ENCODE measurements around the gene ITPR3. TPM values are rescaled to one million over a fixed set of nuclear protein-coding genes. Genes with fewer than 3 reads are reported as not detected.
A peak's percentile ranks its signal among the peaks of the same experiment; 100 is the strongest.

The ITPR3 gene
- total and polyA plus RNA-seq, 2 of the 13 experiments (the other 11 are each of a cell fraction or from before 2014, with no cell fraction given) = 3.8 to 21.4 TPM

GRCh38 chr6:33585403-33586107 is 35.6 kb upstream of the ITPR3 start:
- H3K4me1 ChIP-seq (ENCODE audit: insufficient read depth, low read length) = peaks cover 53% of the 10 kb centered on the region
- peak; percentile 72 for DNase-seq (ENCODE audit: low spot score)
- peak; percentile 29 for ATAC-seq
- peak overlapping the region in 1 of 3 experiments; percentile 36; a peak in 1 of 6 replicates for H3K4me3 ChIP-seq (replicated peaks in 1 of 3; ENCODE audit: insufficient read depth in 1 of 3, low read depth in 2 of 3, low read length in 3 of 3)
- in situ Hi-C loops (cut with HindIII; ENCODE audit: extremely low pct_ligation_motif_present, low pct_unique_long_range_greater_than_20kb) = loop anchor here (5.0 kb wide), 3 partner anchors 37 to 117 kb away; partner anchors contain the start of gene ITPR3
- no TSS peak for BruUV-seq (replicated peaks)
- peak overlapping the region; percentile 63 for H3K4me2 ChIP-seq (ENCODE audit: low read depth, low read length)
- H3K9me3 ChIP-seq (ENCODE audit: low read length) = no peaks in the 10 kb centered on the region
- no peaks in the 10 kb centered on the region for H3K36me3 ChIP-seq (replicated peaks in 1 of 2; ENCODE audit: control insufficient read depth in 1 of 2, insufficient read depth in 2 of 2, low read length in 2 of 2)
- WGBS (ENCODE audit: low lambda C conversion rate) = 5% methylated on average over 6 of the region's 14 CpGs
- CTCF ChIA-PET (ENCODE audit: low intra/inter-chr PET ratio, low total read pairs) = interaction anchor here (0.8 to 3.1 kb wide), 7 partner anchors 23 to 186 kb away, joined by 3 to 34 read pairs (median 6); no protein-coding TSS in a partner anchor
- H3K27ac ChIP-seq (ENCODE audit: extremely low read length, insufficient read depth, low read length) = no peak overlapping the region
- FAIRE-seq = no peak
- intact Hi-C loops (cut with micrococcal nuclease; ENCODE audit: unreplicated experiment) = loop anchor here (1.0 kb wide), 2 partner anchors 88 to 177 kb away; no protein-coding TSS in a partner anchor
- no peak overlapping the region for H2AFZ ChIP-seq (ENCODE audit: low read length)
- H3K9ac ChIP-seq (ENCODE audit: insufficient read depth, low read depth, low read length) = no peak overlapping the region
- H3K79me2 ChIP-seq (ENCODE audit: insufficient read depth, low read length) = no peaks in the 10 kb centered on the region
- POLR2A ChIA-PET = interaction anchor here (1.8 kb wide), 1 partner anchor 126 kb away, joined by 9 read pairs; the partner anchor contains the start of gene UQCC2
- 0 out of 5 replicates have a peak, but pooled peaks cover 0 to 3% of the 10 kb centered on the region in 2 experiments for H3K27me3 ChIP-seq (ENCODE audit: control insufficient read depth in 1 of 2, insufficient read depth in 2 of 2, low read length in 2 of 2)
- no peaks in the 10 kb centered on the region for H4K20me1 ChIP-seq (ENCODE audit: insufficient read depth, low read length)
- TF ChIP-seq CBX2 (IDR thresholded peaks at IDR 0.05; ENCODE audit: low read depth, low read length) (no peak), CBX2 (CRISPR knock-in tag; IDR thresholded peaks at IDR 0.05; ENCODE audit: low read depth) (no peak), MLX (CRISPR knock-in tag; IDR thresholded peaks at IDR 0.05) (peak; percentile 42; the same call in 1 of the 2 replicates), ZNF441 (CRISPR knock-in tag; IDR thresholded peaks at IDR 0.05; ENCODE audit: borderline replicate concordance) (no peak), MAX (IDR thresholded peaks at IDR 0.05) (peak; percentile 86), ZNF839 (CRISPR knock-in tag; IDR thresholded peaks at IDR 0.05; ENCODE audit: borderline replicate concordance) (no peak), BCL3 (CRISPR knock-in tag; IDR thresholded peaks at IDR 0.05) (0 out of 2 replicates have a peak, but pooled peaks have one; percentile 0), PRDM15 (CRISPR knock-in tag; IDR thresholded peaks at IDR 0.05) (no peak), ZNF569 (CRISPR knock-in tag; IDR thresholded peaks at IDR 0.05; ENCODE audit: borderline replicate concordance) (no peak), ZSCAN25 (CRISPR knock-in tag; IDR thresholded peaks at IDR 0.05) (no peak; the same call in 1 of the 2 replicates), TCF7 (IDR thresholded peaks at IDR 0.05; ENCODE audit: low read depth) (no peak), ESRRA (CRISPR knock-in tag; IDR thresholded peaks at IDR 0.05; ENCODE audit: low read depth) (no peak), ZNF331 (CRISPR knock-in tag; IDR thresholded peaks at IDR 0.05) (peak; percentile 36; the same call in 1 of the 2 replicates), ZNF549 (CRISPR knock-in tag; IDR thresholded peaks at IDR 0.05) (no peak), RXRA (CRISPR knock-in tag; IDR thresholded peaks at IDR 0.05) (peak; percentile 84), ZNF205 (CRISPR knock-in tag; IDR thresholded peaks at IDR 0.05) (peak; percentile 69; the same call in 1 of the 2 replicates), RELA (CRISPR knock-in tag; IDR thresholded peaks at IDR 0.05) (0 out of 2 replicates have a peak, but pooled peaks have one; percentile 65)

Measured in HepG2 (cell line).